GM13977 (cell line): ENCODE measurements around the gene OR1I1.

Experiments
- DNase-seq: peaks from one replicate; pipeline ENCODE4 v3.0.0; 2012; ENCODE audit warnings: low spot score
- in situ Hi-C: fragments of 300-500 bp; cut with MboI; formaldehyde crosslinking; loops from one replicate; pipeline ENCODE4 v1.12.0; 2022; ENCODE audit warnings: low sequenced_read_pairs, low pct_unique_long_range_greater_than_20kb, mixed read lengths, inconsistent platforms; ENCODE audit not compliant: unreplicated experiment
- TF ChIP-seq, protein P1 (sequence below): IDR thresholded peaks from 2 replicates; pipeline ENCODE4 v1.5.1; 2012; ENCODE audit warnings: mild to moderate bottlenecking, control low read depth; ENCODE audit not compliant: insufficient read depth; ENCODE audit errors: extremely low read depth, missing control alignments

The OR1I1 gene, protein sequence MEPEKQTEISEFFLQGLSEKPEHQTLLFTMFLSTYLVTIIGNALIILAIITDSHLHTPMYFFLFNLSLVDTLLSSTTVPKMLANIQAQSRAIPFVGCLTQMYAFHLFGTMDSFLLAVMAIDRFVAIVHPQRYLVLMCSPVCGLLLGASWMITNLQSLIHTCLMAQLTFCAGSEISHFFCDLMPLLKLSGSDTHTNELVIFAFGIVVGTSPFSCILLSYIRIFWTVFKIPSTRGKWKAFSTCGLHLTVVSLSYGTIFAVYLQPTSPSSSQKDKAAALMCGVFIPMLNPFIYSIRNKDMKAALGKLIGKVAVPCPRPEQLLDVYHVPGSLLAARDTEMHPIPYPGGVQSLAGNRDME

GRCh38 chr19:15081911-15082310 is at the start of gene OR1I1:
TSS of gene OR1I1 (plus strand) at chr19:15082211. CDS start at chr19:15087066, 4,855 bp downstream.
- TF ChIP-seq, protein P1, sequence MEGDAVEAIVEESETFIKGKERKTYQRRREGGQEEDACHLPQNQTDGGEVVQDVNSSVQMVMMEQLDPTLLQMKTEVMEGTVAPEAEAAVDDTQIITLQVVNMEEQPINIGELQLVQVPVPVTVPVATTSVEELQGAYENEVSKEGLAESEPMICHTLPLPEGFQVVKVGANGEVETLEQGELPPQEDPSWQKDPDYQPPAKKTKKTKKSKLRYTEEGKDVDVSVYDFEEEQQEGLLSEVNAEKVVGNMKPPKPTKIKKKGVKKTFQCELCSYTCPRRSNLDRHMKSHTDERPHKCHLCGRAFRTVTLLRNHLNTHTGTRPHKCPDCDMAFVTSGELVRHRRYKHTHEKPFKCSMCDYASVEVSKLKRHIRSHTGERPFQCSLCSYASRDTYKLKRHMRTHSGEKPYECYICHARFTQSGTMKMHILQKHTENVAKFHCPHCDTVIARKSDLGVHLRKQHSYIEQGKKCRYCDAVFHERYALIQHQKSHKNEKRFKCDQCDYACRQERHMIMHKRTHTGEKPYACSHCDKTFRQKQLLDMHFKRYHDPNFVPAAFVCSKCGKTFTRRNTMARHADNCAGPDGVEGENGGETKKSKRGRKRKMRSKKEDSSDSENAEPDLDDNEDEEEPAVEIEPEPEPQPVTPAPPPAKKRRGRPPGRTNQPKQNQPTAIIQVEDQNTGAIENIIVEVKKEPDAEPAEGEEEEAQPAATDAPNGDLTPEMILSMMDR, result no peak
- in situ Hi-C loops, result no loop called here
- DNase-seq, result no peak

DNA sequence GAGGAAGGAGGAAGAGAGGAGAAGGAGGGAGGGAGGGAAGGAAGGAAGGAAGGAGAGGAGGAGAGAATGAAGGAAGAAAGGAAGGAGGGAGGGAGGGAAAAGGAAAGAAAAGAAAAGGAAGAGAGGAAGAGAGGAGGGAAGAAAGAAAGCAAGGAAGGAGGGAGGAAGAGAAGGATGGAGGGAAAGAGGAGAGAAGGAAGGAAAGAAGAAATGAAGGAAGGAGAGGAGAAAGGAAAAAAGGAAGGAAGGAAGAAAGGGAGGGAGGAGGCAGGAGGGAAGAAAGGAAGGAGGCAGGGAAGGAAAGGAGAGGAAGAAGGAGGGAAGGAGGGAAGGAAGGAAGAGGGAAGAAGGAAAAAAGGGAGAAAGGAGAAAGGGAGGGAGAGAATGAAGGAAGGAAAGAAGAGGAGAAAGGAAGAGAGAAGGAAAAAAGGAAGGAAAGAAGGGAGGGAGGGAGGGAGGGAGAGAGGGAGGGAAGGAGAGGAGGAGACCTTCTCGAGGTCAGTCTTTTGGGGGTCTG is 46.2 kb upstream of the OR1I1 start:
- TF ChIP-seq, protein P1, result no peak
- in situ Hi-C loops, result no loop called here
- no peak for DNase-seq

DNA sequence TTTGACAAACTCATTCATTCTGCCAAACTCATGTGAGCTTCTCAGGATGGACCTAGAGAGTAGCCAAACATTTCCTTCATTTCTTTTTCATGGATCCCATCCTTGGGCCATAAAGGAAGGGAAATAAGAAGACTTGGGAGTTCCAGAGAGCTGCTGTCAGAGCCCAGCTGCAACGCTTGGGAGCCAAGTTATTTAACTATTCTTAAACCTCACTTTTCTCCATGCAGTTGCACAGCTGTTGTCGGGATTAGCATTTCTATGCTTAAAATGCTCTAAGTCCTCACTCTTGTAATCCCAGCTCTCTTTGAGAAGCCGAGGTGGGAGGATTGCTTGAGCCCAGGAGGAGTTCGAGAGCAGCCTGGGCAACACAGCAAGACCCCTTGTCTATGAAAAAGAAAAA is 44.4 kb upstream of the OR1I1 start:
- in situ Hi-C loops, result no loop called here
- DNase-seq, result no peak
- TF ChIP-seq, protein P1, result no peak

GRCh38 chr19:15038294-15038693 is 43.7 kb upstream of the OR1I1 start:
- DNase-seq, result no peak
- TF ChIP-seq, protein P1, result no peak
- in situ Hi-C loops, result no loop called here

GRCh38 chr19:15042003-15042402 is 40.0 kb upstream of the OR1I1 start:
- TF ChIP-seq, protein P1, result no peak
- in situ Hi-C loops, result no loop called here
- no peak for DNase-seq

- TF ChIP-seq, protein P1, result no peak
- DNase-seq, result no peak
- in situ Hi-C loops, result no loop called here
These were observed 39.2 kb upstream of the OR1I1 start for GRCh38 chr19:15042826-15043225.
